Measurements from ENCODE around the gene MAP3K1. TPM values are rescaled to one million over a fixed set of nuclear protein-coding genes. Genes with fewer than 3 reads are reported as not detected.
A peak's percentile ranks its signal among the peaks of the same experiment; 100 is the strongest.
"Not testable (repeated sequence)": the region's sequence is repeated elsewhere in the genome, so short reads cannot be mapped to it uniquely, and the experiment has no call there.

The MAP3K1 gene
- total RNA-seq (2014; rRNA removed; shearing (Covaris generic); ENCODE audit: low replicate concordance), result 8.8 and 9.3 TPM in 2 replicates

GRCh38 chr5:56814963-56815657 lies at the start of gene MAP3K1:
Gene MAP3K1, plus strand, starts transcription at chr5:56815549. Its CDS starts 25 bp downstream, at chr5:56815574.
- no peaks in the 10 kb centered on the region; the same call in 1 of the 2 replicates for H3K36me3 ChIP-seq
- H3K9me3 ChIP-seq, result no peaks in the 10 kb centered on the region
- no peaks in the 10 kb centered on the region for H3K27me3 ChIP-seq
- DNase-seq, result peak; percentile 78
- H3K4me3 ChIP-seq, result peak within 1 kb of the TSS; percentile 78

DNA sequence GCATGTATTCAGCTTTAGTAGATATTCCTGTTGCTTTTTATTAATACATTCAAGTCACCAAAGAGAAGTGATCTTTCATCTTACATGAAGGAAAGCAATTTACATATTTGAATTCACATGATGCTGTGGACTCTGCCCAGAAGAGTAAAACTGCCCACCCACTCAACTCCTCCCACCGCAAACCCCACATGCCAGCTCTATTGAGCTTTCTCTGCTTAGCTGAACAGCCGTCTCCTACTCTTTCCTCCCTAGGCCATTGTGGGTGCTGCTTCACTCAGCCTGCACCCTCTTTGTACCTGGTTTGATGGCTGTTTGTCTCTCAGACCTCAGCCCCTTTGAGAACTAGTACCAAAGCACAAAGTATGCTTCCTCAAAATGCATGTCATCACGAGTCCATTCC lies 48.4 kb upstream of the MAP3K1 start:
- Histone ChIP-seq H3K27me3 (no peaks in the 10 kb centered on the region), H3K4me3 (no peak overlapping the region), H3K9me3 (no peaks in the 10 kb centered on the region), H3K36me3 (no peaks in the 10 kb centered on the region)
- no peak for DNase-seq

DNA sequence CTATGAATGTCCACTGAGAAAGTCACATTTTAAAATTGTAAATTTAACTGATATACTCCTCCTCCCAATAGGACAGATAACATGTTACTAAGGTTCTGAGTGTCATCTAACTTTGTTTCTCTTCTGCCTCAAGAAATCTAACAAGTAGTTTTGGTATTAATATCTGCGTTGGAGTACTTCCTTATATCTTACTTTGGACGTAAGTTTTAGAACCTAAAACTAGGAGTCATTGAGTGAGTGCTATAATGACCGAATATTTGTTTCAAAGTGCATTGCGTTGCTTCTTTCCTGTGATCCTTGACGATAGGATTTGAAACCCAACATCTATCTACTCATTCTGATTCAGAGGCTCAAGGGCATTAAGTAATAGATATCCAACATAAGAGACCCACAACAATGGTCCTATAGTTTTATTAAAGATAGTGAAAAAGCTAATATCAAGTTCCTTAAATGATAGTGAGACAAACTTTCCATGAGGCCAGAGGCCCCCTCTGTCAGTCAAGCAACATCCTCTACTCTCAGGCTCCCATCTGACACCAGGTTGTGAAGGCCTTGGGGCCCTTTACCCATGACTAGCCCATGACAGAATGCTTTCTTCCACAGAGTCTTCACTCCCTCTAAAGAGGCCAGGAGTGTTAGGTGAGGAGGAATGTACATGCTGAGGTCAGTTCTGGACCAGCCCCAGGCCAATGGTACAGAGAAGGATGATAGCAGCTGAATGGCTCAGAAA lies 45.3 kb upstream of the MAP3K1 start:
- Histone ChIP-seq H3K36me3 (no peaks in the 10 kb centered on the region), H3K27me3 (no peaks in the 10 kb centered on the region), H3K9me3 (no peaks in the 10 kb centered on the region), H3K4me3 (no peak overlapping the region)
- no peak for DNase-seq

- H3K4me3 ChIP-seq, result no peak overlapping the region
- H3K36me3 ChIP-seq, result no peaks in the 10 kb centered on the region
Observed at GRCh38 chr5:56772767-56773166, 42.6 kb upstream of the MAP3K1 start.

DNA sequence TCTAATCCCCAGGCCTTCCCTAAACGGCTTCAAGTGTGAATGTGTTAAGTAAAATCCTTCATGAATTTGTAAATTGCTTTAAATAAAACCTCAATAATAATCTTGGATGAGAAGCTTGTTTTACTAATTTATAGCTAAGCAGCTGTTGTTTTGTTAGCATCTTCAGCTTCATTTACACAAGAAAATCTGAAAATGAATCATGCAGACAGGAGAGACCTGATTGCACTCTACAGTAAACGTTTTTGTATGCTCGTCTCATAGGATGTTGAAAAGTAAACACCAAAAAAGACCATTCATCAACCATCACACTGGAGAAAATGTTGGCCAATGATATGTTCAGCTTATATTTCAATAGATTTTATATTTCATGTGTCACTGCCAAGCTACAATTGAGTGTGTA lies 40.4 kb upstream of the MAP3K1 start:
- Histone ChIP-seq H3K9me3 (no peaks in the 10 kb centered on the region), H3K4me3 (no peak overlapping the region), H3K27me3 (no peaks in the 10 kb centered on the region), H3K36me3 (no peaks in the 10 kb centered on the region)
- DNase-seq, result no peak

More at GRCh38 chr5:56772767-56773166, 42.6 kb upstream of the MAP3K1 start:
- Histone ChIP-seq H3K9me3 (no peaks in the 10 kb centered on the region), H3K27me3 (no peaks in the 10 kb centered on the region)
- DNase-seq, result no peak

- DNase-seq, H3K4me3 ChIP-seq, H3K36me3 ChIP-seq, H3K27me3 ChIP-seq, H3K9me3 ChIP-seq: not testable (repeated sequence)
Observed at GRCh38 chr5:56776212-56776846, 39.0 kb upstream of the MAP3K1 start.

DNA sequence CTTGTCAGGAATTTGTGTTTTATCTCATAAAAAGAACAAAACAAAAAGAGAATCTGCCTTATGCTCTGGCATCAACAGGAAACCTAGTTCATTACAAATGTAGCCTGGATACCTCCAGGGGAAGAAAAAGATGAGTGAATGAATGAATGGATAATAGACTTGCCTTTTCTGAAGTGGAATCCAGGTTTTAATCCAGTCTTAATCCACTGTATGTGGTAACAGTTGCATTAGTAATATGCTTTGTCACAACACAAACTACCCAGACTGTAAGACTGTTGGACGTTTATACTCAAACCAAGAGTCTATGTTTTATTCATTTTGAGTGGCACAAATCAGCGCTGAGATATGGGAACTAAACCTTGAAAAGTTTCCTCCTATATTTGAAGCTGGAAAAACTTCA lies 32.1 kb upstream of the MAP3K1 start:
- H3K27me3 ChIP-seq, result no peaks in the 10 kb centered on the region
- no peaks in the 10 kb centered on the region for H3K9me3 ChIP-seq
- H3K4me3 ChIP-seq, result no peak overlapping the region
- no peaks in the 10 kb centered on the region for H3K36me3 ChIP-seq
- no peak for DNase-seq

DNA sequence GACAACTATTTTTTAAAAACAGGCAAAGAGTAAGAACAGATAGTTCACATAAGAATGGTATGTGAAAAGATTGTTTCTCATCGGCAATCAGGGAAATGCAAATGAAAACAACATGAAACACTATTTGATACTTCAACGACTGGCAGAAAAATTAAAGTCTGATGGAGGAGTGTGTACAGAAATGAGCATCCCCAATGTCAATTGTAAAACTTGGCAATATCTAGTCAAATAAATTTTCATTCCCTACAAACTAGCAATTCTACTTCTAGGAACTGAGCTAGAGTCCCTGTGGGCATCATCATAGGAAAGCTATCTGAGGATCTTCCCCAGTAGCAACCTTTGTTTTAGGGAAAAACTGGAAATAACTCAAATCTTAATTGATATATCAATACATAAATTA lies 29.0 kb upstream of the MAP3K1 start:
- Histone ChIP-seq H3K4me3 (no peak overlapping the region), H3K36me3 (no peaks in the 10 kb centered on the region), H3K9me3 (no peaks in the 10 kb centered on the region), H3K27me3 (no peaks in the 10 kb centered on the region)
- no peak for DNase-seq

- no peaks in the 10 kb centered on the region for H3K9me3 ChIP-seq
- H3K36me3 ChIP-seq, result no peaks in the 10 kb centered on the region
- DNase-seq, result no peak
- no peaks in the 10 kb centered on the region for H3K27me3 ChIP-seq
- no peak overlapping the region for H3K4me3 ChIP-seq
Observed at GRCh38 chr5:56791396-56791795, 24.0 kb upstream of the MAP3K1 start.

DNA sequence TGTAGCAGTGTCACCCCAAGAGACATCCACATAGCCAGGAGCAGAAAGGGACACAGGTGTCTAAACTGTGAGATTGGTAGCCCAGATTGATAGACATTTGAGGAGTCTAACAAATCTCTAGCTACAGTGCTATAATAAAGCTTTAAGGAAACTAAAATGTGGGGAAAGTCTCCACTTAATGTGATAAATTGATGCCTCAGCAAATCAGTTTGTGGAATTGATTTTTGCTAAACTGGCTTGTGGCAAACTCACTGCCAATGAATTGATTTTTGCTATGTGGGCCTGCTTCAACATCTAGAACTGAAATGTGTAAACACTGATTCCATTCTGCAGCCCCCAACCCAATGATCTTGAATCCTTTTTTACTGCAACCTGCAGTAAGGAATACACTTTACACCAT lies 16.8 kb upstream of the MAP3K1 start:
- Histone ChIP-seq H3K27me3 (no peaks in the 10 kb centered on the region), H3K9me3 (no peaks in the 10 kb centered on the region), H3K4me3 (no peak overlapping the region), H3K36me3 (no peaks in the 10 kb centered on the region)
- no peak for DNase-seq

- Histone ChIP-seq H3K27me3 (no peaks in the 10 kb centered on the region), H3K9me3 (no peaks in the 10 kb centered on the region), H3K4me3 (no peak overlapping the region), H3K36me3 (no peaks in the 10 kb centered on the region)
- no peak for DNase-seq
Observed at GRCh38 chr5:56800186-56800585, 15.2 kb upstream of the MAP3K1 start.

- DNase-seq, result no peak
Observed at GRCh38 chr5:56801256-56801655, 14.1 kb upstream of the MAP3K1 start.

GRCh38 chr5:56802205-56802604 lies 13.1 kb upstream of the MAP3K1 start:
- H3K27me3 ChIP-seq, result no peaks in the 10 kb centered on the region

More at GRCh38 chr5:56801256-56801655, 14.1 kb upstream of the MAP3K1 start:
- H3K36me3 ChIP-seq, result no peaks in the 10 kb centered on the region
- no peak overlapping the region for H3K4me3 ChIP-seq
- no peaks in the 10 kb centered on the region for H3K27me3 ChIP-seq
- H3K9me3 ChIP-seq, result no peaks in the 10 kb centered on the region

GRCh38 chr5:56803025-56803424 lies 12.3 kb upstream of the MAP3K1 start:
- Histone ChIP-seq H3K27me3 (no peaks in the 10 kb centered on the region), H3K4me3 (no peak overlapping the region), H3K36me3 (no peaks in the 10 kb centered on the region), H3K9me3 (no peaks in the 10 kb centered on the region)
- no peak for DNase-seq

More at GRCh38 chr5:56802205-56802604, 13.1 kb upstream of the MAP3K1 start:
- DNase-seq, result peak; percentile 51
- H3K9me3 ChIP-seq, result no peaks in the 10 kb centered on the region
- no peak overlapping the region for H3K4me3 ChIP-seq
- no peaks in the 10 kb centered on the region for H3K36me3 ChIP-seq

GRCh38 chr5:56803894-56804293 lies 11.5 kb upstream of the MAP3K1 start:
- no peak for DNase-seq
- Histone ChIP-seq H3K27me3 (no peaks in the 10 kb centered on the region), H3K4me3 (no peak overlapping the region), H3K9me3 (no peaks in the 10 kb centered on the region), H3K36me3 (no peaks in the 10 kb centered on the region)

DNA sequence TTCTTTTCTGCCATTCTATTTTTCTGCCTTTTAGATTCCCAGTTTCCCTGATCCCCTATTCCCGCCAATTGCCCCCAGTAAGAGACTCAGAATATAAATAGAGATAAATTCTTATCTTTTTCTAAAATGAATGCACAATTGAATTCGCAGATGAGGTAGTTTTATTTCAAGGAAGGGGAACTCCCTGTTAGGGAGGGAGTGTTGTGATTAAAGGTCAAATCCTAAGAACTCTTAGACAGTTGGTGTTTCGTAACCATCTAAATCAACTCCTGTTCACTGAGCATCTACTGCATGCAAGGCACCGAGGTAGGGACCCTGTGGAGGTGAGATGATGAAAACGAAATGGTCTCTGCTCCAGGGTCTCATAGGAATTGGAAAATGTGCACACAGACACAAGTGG lies 7.7 kb upstream of the MAP3K1 start:
- no peak for DNase-seq
- H3K4me3 ChIP-seq, result no peak overlapping the region
- no peaks in the 10 kb centered on the region for H3K36me3 ChIP-seq
- H3K27me3 ChIP-seq, result no peaks in the 10 kb centered on the region
- no peaks in the 10 kb centered on the region for H3K9me3 ChIP-seq

DNA sequence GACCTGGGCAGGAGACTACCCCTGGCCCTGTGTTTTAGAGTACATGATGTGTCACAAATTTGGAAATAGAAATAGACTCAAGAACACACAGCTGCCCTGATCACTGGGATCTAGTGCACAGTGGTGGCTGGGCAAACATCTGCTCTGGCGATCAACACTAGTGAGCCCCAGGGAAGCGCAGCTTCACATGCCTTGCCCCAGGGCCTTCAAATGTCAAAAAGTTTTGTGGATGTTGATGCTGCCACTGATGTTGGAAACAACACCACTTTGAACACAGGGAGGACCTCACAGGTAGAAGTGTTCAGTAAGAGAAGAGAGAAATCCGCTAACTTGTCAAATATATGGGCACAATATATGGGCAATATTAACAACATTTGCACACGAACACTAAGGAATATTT lies 7.1 kb upstream of the MAP3K1 start:
- no peak overlapping the region for H3K4me3 ChIP-seq
- H3K27me3 ChIP-seq, result no peaks in the 10 kb centered on the region
- no peak for DNase-seq
- no peaks in the 10 kb centered on the region for H3K36me3 ChIP-seq
- H3K9me3 ChIP-seq, result no peaks in the 10 kb centered on the region

Measured in MG63 (cell line).